NB4 (cell line): Measurements from ENCODE around the gene HOXD1.

Experiments
- CTCF ChIP-seq: IDR thresholded peaks from one replicate; pipeline ENCODE4 v1.5.1; 2012; ENCODE audit warnings: low read depth, low read length
- MAX ChIP-seq: IDR thresholded peaks from 2 replicates; pipeline ENCODE4 v1.6.1; 2011; ENCODE audit warnings: low read depth, low read length
- POLR2A ChIP-seq: IDR thresholded peaks from 2 replicates; pipeline ENCODE4 v1.6.1; 2011; ENCODE audit warnings: mild to moderate bottlenecking; ENCODE audit not compliant: insufficient read length; ENCODE audit errors: extremely low read depth

- TF ChIP-seq CTCF (no peak), POLR2A (no peak), MAX (no peak)
Measured at GRCh38 chr2:176189681-176190641, 1.5 kb downstream of the HOXD1 start.
